ENCODE data around the gene HDAC3.

DNA sequence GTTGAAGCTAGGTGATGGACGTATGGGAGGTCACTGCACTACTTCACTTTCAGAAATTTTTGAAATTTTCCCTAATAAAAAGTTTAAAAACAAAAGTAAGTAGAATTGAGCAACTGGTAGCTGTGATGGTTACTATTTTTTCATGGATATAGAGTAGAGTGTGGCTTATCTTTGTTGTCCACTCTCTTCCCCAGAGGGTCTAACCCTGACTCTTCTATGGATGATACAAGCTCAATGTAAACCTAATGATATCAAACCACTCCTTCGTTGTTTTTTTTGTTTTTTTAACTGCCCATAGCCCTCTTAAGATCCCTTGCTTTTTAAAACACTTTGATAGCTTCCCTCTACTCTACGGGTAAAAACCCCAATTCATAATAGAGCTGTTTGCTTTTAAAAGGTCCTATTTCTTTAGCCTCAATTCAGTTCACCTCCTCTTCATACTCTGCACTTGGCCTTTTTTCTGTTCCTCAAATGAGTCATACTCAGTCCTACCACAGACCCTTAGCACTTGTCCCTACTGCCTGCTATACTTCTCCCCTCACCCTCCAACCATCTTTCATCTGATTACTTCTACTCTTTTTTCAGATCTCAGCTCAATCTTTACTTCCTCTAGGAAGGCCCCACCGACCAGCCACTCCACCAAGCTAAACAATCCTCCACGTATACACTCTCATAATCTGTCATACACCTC, 2.6 kb downstream of the HDAC3 start:
- TF ChIP-seq POLR2A (IDR thresholded peaks at IDR 0.05) (no peak), EP300 (IDR thresholded peaks at IDR 0.05) (no peak)
- TF ChIP-seq, protein P1, sequence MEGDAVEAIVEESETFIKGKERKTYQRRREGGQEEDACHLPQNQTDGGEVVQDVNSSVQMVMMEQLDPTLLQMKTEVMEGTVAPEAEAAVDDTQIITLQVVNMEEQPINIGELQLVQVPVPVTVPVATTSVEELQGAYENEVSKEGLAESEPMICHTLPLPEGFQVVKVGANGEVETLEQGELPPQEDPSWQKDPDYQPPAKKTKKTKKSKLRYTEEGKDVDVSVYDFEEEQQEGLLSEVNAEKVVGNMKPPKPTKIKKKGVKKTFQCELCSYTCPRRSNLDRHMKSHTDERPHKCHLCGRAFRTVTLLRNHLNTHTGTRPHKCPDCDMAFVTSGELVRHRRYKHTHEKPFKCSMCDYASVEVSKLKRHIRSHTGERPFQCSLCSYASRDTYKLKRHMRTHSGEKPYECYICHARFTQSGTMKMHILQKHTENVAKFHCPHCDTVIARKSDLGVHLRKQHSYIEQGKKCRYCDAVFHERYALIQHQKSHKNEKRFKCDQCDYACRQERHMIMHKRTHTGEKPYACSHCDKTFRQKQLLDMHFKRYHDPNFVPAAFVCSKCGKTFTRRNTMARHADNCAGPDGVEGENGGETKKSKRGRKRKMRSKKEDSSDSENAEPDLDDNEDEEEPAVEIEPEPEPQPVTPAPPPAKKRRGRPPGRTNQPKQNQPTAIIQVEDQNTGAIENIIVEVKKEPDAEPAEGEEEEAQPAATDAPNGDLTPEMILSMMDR (IDR thresholded peaks at IDR 0.05): no peak

Measured in ovary (tissue), 3 donors.